ENCODE results near the gene MAP3K13.

The MAP3K13 gene

GRCh38 chr3:185362850-185363661, at the start of gene MAP3K13:
Gene MAP3K13 (plus strand): TSS chr3:185363136. CDS start chr3:185428582, 65,446 bp downstream.
- no peak for FAIRE-seq

GRCh38 chr3:185313693-185314246, 49.2 kb upstream of the MAP3K13 start:
- no peak for FAIRE-seq

- no peak for FAIRE-seq
These were observed 46.1 kb upstream of the MAP3K13 start for GRCh38 chr3:185316740-185317412.

- no peak for FAIRE-seq
These were observed 45.3 kb upstream of the MAP3K13 start for GRCh38 chr3:185317674-185318073.

GRCh38 chr3:185318141-185318540, 44.8 kb upstream of the MAP3K13 start:
- no peak for FAIRE-seq

GRCh38 chr3:185319801-185320200, 43.1 kb upstream of the MAP3K13 start:
- no peak for FAIRE-seq

- FAIRE-seq = no peak
These were observed 42.0 kb upstream of the MAP3K13 start for GRCh38 chr3:185320949-185321348.

GRCh38 chr3:185322101-185322719, 40.7 kb upstream of the MAP3K13 start:
- no peak for FAIRE-seq

GRCh38 chr3:185325946-185326791, 36.8 kb upstream of the MAP3K13 start:
- FAIRE-seq = no peak

- no peak for FAIRE-seq
These were observed 35.9 kb upstream of the MAP3K13 start for GRCh38 chr3:185327062-185327461.

- FAIRE-seq = peak; percentile 66
These were observed 34.5 kb upstream of the MAP3K13 start for GRCh38 chr3:185328324-185329004.

- FAIRE-seq = no peak
These were observed 32.7 kb upstream of the MAP3K13 start for GRCh38 chr3:185330238-185330637.

GRCh38 chr3:185330644-185331043, 32.3 kb upstream of the MAP3K13 start:
- FAIRE-seq = no peak

- FAIRE-seq = peak; percentile 75
These were observed 30.8 kb upstream of the MAP3K13 start for GRCh38 chr3:185332026-185332735.

GRCh38 chr3:185335799-185336198, 27.1 kb upstream of the MAP3K13 start:
- FAIRE-seq = no peak

GRCh38 chr3:185337231-185337816, 25.6 kb upstream of the MAP3K13 start:
- no peak for FAIRE-seq

- FAIRE-seq = no peak
These were observed 23.0 kb upstream of the MAP3K13 start for GRCh38 chr3:185339945-185340344.

- no peak for FAIRE-seq
These were observed 22.2 kb upstream of the MAP3K13 start for GRCh38 chr3:185340751-185341150.

GRCh38 chr3:185341616-185342458, 21.1 kb upstream of the MAP3K13 start:
- FAIRE-seq = no peak
